Measurements from ENCODE around the gene ZNF853.

ZNF853 gene

DNA sequence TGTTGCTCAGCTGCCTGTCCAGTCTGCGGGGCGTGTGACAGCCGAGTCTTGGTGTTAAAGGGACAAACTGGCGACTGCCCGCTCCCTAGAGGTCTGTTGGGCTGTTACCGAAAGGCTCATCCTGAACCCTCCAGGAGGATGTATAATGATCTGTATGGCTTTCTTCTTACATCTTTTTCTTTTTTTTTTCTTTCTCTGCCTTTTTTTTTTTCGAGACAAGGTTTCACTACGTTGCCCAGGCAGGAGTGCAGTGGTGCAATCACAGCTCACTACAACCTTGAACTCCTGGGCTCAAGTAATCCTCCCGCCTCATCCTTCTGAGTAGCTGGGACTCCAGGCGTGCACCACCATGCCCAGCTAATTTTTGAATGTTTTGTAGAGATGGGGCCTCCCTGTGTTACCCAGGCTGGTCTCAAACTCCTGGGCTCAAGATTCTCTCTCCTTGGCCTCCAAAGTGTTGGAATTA, 24.7 kb upstream of the ZNF853 start:
- Histone ChIP-seq H3K9me3 (ENCODE audit: insufficient read depth, low read length) (no peaks in the 10 kb centered on the region), H3K27ac (ENCODE audit: low read depth, low read length) (peak overlapping the region; percentile 78), H4K20me1 (ENCODE audit: low read depth, low read length) (no peaks in the 10 kb centered on the region), H3K9me2 (replicated peaks; ENCODE audit: insufficient read depth, low read length) (no peaks in the 10 kb centered on the region), H2AFZ (ENCODE audit: low read depth, low read length, severe bottlenecking) (peak overlapping the region; percentile 71), H3K4me2 (ENCODE audit: low read depth, low read length, poor library complexity, severe bottlenecking) (peak overlapping the region; percentile 79), H3F3A (ENCODE audit: insufficient read depth) (0 out of 2 replicates have a peak, but pooled peaks cover 5% of the 10 kb centered on the region), H3K36me3 (ENCODE audit: low read length) (peaks cover 6% of the 10 kb centered on the region; the same call in 1 of the 2 replicates), H3K4me3 (ENCODE audit: insufficient read depth, low read length, poor library complexity, severe bottlenecking) (peak overlapping the region; percentile 95), H3K27me3 (ENCODE audit: low read length) (no peaks in the 10 kb centered on the region), H3K79me2 (ENCODE audit: insufficient read depth, low read length) (peaks cover 17% of the 10 kb centered on the region), H3K9ac (ENCODE audit: low read length) (peak overlapping the region; percentile 83)
- TF ChIP-seq EZH2phosphoT487 (conservative IDR thresholded peaks at IDR 0.05; ENCODE audit: low read length) (no peak), CTCF (IDR thresholded peaks at IDR 0.05; ENCODE audit: insufficient read depth, low read length, poor library complexity, severe bottlenecking) (no peak)

- no peaks in the 10 kb centered on the region for H3K9me3 ChIP-seq (ENCODE audit: insufficient read depth, low read length)
- H4K20me1 ChIP-seq (ENCODE audit: low read depth, low read length) = no peaks in the 10 kb centered on the region
- no peak overlapping the region for H3K27ac ChIP-seq (ENCODE audit: low read depth, low read length)
- no peaks in the 10 kb centered on the region for H3F3A ChIP-seq (ENCODE audit: insufficient read depth)
- no peak overlapping the region for H3K9ac ChIP-seq (ENCODE audit: low read length)
- no peak for TF ChIP-seq EZH2phosphoT487 (conservative IDR thresholded peaks at IDR 0.05; ENCODE audit: low read length)
- no peak for TF ChIP-seq CTCF (IDR thresholded peaks at IDR 0.05; ENCODE audit: insufficient read depth, low read length, poor library complexity, severe bottlenecking)
- H3K79me2 ChIP-seq (ENCODE audit: insufficient read depth, low read length) = no peaks in the 10 kb centered on the region
- no peaks in the 10 kb centered on the region for H3K9me2 ChIP-seq (replicated peaks; ENCODE audit: insufficient read depth, low read length)
- no peak overlapping the region for H3K4me2 ChIP-seq (ENCODE audit: low read depth, low read length, poor library complexity, severe bottlenecking)
- H3K27me3 ChIP-seq (ENCODE audit: low read length) = no peaks in the 10 kb centered on the region
- H3K36me3 ChIP-seq (ENCODE audit: low read length) = no peaks in the 10 kb centered on the region; the same call in 1 of the 2 replicates
- H2AFZ ChIP-seq (ENCODE audit: low read depth, low read length, severe bottlenecking) = no peak overlapping the region
- no peak overlapping the region for H3K4me3 ChIP-seq (ENCODE audit: insufficient read depth, low read length, poor library complexity, severe bottlenecking)
Observed at GRCh38 chr7:6600093-6600492, 15.3 kb upstream of the ZNF853 start.

DNA sequence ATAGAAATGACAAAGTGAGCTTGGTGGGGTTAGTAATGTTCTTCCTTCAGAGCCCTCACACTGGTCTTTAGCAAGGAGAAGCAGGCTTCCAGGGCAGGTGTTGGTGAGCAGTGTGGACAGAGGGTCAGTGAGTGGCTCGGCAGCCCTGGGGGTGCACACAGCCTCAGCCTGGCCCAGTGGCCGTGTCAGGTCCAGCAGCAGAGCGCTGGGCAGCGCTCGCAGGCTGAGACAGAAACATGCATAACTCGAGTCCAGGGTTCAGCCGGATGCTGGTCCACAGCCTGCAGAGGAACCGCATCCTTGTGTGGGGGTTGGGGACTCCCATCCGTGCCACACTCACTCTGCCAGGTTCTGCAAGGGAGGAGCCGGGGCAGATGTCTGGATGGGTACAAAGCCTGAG, 11.0 kb upstream of the ZNF853 start:
- TF ChIP-seq CTCF (IDR thresholded peaks at IDR 0.05; ENCODE audit: insufficient read depth, low read length, poor library complexity, severe bottlenecking) = no peak
- no peak for TF ChIP-seq EZH2phosphoT487 (conservative IDR thresholded peaks at IDR 0.05; ENCODE audit: low read length)
- Histone ChIP-seq H3K9ac (ENCODE audit: low read length) (no peak overlapping the region), H3F3A (ENCODE audit: insufficient read depth) (no peaks in the 10 kb centered on the region), H2AFZ (ENCODE audit: low read depth, low read length, severe bottlenecking) (no peak overlapping the region), H4K20me1 (ENCODE audit: low read depth, low read length) (no peaks in the 10 kb centered on the region), H3K9me3 (ENCODE audit: insufficient read depth, low read length) (no peaks in the 10 kb centered on the region), H3K4me3 (ENCODE audit: insufficient read depth, low read length, poor library complexity, severe bottlenecking) (no peak overlapping the region), H3K36me3 (ENCODE audit: low read length) (no peaks in the 10 kb centered on the region), H3K9me2 (replicated peaks; ENCODE audit: insufficient read depth, low read length) (no peaks in the 10 kb centered on the region), H3K79me2 (ENCODE audit: insufficient read depth, low read length) (no peaks in the 10 kb centered on the region), H3K27me3 (ENCODE audit: low read length) (no peaks in the 10 kb centered on the region), H3K4me2 (ENCODE audit: low read depth, low read length, poor library complexity, severe bottlenecking) (no peak overlapping the region), H3K27ac (ENCODE audit: low read depth, low read length) (no peak overlapping the region)
